Measurements from ENCODE around the gene KRT39.
A peak's percentile ranks its signal among the peaks of the same experiment; 100 is the strongest.
"Not testable (repeated sequence)": the region's sequence is repeated elsewhere in the genome, so short reads cannot be mapped to it uniquely, and the experiment has no call there.

Gene KRT39

DNA sequence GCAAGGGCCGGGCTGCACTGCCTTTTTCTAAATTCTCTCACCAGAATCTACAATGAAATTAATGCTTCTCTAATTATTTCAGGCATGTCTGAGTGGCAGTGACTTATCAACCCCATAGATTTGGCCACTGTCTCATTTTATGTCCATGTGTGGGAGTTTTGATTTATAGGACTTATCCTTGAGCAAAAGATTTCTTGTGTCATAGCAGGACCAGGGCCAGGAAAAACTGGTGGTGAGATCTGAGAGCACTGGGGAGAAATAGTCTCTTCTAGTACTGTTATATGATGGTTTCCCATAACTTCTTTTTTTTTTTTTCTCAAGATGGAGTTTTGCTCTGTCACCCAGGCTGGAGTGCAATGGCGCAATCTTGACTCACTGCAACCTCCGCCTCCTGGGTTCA, 27.8 kb downstream of the KRT39 start:
- peak; percentile 34 for DNase-seq (ENCODE audit: low spot score)

DNA sequence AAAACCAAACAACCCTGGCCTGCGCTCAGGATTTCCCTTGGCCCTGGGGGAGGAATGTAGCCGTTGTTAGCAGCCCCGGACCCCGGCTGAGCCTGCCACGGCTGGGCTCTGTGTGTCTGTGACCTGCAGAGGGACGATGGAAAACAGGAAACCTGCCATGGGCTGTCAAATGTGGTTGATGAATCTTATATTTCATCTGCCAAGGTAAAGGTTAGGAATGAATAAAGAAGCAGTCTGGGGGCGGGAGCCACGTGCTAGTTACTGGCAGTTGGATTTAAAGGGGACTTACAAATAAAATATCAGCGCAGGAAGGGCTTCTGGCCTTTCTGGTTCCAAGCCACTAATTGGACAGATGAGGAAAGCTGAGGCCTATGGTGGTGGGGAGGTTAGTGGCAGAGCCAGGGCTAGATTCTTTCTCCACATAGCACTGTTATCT, 29.3 kb downstream of the KRT39 start, which contains the start of gene KRT23:
KRT23 (minus strand) TSS at position 263 of the 436 bp plus-strand sequence. CDS start 1,043 bp downstream, outside the sequence.
- no peak for DNase-seq (ENCODE audit: low spot score)

DNA sequence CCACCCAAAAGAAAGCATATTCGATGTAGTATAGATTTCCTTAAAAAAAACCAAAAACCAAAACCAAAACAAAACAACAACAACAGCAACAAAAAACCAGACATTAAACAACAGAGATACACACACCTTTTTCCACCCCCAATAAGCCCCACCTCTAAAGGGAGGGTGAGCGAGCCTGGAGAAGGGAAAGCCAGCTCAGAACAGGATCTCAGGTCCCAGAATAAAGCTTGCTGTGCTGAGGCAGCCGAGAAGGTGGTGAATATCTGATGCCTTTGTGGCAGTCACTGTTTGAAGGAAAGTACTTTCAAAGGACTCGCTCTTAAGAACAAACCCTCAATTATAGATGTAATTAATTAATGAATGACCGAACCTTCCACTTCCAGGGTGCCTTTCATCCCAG, 29.8 kb downstream of the KRT39 start:
- no peak for DNase-seq (ENCODE audit: low spot score)

DNA sequence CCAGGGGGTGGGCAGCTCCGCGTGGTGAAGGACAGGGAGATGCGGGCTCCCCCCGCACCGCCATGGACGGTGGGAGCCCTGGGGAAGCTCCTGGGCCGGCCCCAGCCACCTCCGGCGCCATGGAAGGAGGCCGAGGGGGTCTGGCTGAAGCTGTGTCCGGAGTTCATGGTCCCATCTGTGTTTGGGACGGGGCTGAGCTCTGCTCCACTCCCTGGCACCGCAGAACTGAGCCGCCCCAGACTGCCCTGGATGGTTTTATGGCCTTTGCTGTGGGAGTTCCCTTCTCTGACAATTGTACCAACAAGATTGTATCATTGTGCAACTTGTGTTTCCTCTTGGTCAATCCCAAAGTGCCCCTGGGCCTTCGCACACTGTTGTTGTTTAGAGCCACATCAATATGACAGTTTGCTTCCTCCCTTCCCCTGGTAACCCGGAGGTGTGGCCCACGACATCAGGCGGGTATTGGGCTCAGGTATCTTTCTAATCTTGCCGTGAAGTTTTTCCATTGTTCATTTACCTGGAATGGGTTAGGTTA, 30.2 kb downstream of the KRT39 start:
- no peak for DNase-seq (ENCODE audit: low spot score)

DNA sequence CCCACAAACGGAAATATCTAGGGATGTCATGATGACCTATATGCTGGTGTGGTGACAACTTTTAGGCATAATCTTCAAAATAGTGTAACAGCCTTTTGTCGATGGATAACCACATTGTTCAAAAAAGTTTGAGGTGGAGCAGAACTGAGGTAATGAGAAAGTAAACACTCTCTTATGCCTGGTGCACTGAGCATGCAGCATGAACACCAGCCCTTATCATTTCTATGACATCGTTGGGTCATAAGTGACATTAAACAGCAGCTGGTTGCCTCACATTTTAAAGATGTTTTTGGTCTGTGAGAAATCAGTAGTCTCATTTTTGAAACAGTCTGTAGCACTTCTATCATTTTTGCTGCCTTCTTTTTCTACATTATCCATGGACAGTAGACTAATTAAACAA, 31.1 kb downstream of the KRT39 start:
- DNase-seq (ENCODE audit: low spot score), result no peak

DNA sequence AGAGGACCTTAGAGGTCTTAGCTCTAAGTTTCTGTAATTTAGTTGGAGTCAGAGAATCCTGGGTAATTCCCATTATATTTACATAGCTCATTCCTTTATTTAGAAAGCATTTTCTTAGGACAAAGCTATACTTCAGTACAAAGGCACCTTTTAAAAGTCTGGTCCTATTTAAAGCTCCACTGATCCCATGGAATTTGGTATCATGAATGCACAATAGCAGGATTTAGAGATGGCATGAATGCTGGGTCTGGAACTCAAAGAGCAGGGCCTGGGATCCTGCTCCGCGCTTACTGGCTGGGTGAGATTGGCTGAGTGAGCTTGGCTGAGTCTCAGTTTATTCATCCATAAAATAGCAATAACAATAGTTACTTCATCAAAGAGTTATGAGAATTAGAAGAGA, 34.1 kb downstream of the KRT39 start:
- no peak for DNase-seq (ENCODE audit: low spot score)

DNA sequence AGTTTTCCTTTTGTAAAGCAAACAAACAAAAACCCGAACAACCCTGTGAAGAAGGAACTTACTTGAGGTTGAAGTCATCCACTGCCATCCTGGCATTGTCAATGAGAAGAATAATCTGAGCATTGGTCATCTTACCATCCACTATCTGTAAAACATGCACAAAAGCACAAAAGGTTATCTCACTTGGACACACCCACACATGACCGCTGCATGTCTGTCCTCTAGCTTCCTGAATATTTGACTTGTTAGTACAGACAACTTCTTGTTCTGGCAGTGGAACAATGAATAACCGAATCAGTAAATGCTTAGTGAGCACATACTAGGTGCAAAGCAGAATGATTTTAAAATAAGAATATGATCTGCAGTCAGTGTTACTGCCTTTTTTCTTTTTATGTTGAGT, 35.4 kb downstream of the KRT39 start:
- DNase-seq (ENCODE audit: low spot score), result no peak

DNA sequence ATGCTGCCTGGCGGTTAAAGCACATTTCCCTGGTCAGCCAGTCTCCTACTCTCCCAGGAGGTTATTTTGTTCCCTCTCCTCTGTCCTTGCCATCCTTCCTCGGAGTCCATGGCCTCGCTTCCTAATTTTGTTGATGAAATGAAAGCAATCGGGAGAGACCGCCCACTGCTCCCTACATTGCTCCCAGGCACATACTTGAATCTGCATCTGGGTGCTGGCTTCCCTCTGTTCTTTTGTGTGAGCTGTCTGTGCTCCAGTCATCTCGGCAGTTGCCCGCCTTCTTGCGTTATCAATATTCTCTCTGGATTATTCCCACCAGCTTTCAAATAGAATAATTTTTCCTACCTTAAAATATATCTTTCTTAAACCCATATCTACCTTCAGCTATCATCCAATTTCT, 40.4 kb downstream of the KRT39 start:
- no peak for DNase-seq (ENCODE audit: low spot score)

DNA sequence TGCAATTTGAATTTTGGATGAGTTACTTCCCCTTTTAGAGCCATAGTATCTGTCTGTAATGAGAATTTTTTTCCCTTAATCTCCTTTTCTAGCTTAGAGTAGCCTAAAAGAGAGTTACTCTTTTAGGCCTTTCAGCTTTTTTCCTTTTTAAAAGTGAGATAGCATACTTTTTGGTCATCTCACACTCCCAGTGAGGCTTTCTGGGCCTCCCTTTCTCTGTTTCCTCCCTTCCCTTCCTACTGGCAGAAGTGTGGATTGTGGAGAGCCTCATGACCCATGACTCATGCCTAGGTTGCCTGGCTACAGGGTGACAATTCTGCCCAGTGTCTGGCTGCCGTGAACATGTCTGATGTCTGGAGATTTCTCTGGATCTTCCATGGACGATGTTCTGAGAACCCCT, 44.5 kb downstream of the KRT39 start:
- DNase-seq (ENCODE audit: low spot score), result peak; percentile 91

DNA sequence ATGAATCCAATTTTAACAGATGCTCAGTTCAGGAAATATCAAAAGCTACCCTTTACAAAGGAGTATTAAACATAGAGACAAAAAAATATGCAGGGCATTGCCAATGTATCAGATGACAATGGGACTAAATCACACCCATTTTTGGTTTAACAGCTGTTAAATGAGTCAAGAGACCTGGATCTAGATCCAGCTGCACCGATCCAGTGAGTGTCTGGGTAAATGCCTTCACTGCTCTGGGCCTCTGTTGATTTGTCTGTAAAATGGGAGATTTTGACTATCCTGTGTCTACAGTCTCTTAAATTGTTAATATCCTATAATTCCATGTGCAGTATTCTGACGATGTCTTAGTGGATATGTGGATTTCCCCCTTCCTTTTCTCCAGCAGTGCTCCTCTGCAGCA, 45.7 kb downstream of the KRT39 start:
- DNase-seq (ENCODE audit: low spot score), result no peak

DNA sequence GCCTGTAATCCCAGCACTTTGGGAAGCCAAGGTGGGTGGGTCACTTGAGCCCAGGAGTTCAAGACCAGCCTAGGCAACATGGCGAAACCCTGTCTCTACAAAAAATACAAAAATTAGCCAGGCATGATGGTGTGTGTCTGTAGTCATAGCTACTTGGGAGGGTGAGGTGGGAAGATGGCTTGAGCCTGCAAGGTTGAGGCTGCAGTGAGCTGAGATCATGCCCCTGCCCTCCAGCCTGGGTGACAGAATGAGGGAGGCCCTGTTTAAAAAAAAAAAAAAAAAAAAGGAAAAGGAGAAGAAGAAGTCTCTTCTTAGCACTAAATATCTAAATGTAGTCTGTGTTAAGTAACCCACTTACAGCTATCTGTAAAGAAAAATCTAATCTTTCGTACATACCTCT, 49.6 kb downstream of the KRT39 start:
- DNase-seq (ENCODE audit: low spot score), result not testable (repeated sequence)

DNA sequence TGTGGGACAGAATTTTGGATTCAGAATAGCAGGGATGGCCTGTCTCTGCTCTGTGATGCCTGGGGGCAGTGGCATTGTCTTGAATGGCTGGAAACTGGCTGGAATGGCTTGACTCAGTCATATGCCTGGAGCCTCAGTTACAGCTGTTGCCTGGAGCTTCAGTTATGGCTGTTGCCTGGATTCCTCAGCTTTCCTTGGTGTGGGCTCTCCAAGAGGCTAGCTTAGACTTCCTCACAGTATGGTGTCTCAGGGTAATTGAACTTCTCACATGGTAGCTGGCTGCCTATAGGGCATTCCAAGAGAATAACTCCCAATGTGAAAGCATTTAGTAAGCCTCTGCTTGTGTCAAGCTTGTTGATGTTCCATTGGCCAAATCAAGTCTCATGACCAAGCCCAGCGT, 50.4 kb downstream of the KRT39 start:
- no peak for DNase-seq (ENCODE audit: low spot score)

DNA sequence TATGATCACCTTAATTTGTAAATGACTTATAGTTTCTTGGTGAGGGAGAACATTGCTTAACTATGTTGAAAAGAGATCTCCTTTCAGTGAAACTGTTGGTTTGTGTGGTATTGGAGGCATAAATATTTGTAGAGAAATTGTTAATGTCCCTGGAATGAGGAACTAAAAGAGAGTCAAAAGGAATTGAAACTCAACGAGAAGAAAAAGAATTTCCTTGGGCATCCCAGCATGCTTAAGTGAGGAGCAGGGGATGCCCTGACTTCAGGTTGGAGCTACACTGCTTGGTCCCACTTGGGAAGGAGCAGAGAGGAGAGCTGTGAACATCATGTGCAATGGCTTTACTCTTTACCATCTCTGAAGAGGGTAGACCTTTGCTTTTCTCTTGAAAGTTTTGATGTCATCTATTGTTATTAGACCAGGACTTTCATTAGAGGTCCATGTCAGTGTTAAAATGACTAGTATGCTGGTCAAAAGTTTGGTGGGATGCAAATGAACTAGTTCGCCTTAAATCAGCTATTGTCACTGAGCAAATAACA, 51.0 kb downstream of the KRT39 start:
- DNase-seq (ENCODE audit: low spot score), result peak; percentile 42

DNA sequence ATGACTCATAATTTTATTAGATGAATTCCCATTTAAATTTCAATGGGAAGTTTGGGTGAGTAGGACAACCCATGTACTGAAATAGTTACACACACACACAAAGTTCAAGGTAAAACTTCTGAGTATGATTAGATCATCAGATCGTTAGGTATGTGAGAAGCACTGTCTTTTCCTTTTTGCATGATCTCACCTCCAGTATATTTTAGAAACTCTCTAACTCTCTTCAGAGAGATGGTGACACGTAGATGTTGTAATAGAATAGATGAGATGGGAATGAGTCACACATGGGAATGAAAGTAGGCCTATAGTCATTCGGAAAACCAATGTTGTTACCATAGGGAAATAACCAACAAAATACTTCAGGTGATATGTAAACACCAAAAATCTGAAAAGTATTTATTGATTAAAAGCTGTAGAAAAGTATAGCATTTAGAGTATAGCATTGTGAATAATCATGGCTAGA, 51.5 kb downstream of the KRT39 start:
- DNase-seq (ENCODE audit: low spot score), result peak; percentile 74

DNA sequence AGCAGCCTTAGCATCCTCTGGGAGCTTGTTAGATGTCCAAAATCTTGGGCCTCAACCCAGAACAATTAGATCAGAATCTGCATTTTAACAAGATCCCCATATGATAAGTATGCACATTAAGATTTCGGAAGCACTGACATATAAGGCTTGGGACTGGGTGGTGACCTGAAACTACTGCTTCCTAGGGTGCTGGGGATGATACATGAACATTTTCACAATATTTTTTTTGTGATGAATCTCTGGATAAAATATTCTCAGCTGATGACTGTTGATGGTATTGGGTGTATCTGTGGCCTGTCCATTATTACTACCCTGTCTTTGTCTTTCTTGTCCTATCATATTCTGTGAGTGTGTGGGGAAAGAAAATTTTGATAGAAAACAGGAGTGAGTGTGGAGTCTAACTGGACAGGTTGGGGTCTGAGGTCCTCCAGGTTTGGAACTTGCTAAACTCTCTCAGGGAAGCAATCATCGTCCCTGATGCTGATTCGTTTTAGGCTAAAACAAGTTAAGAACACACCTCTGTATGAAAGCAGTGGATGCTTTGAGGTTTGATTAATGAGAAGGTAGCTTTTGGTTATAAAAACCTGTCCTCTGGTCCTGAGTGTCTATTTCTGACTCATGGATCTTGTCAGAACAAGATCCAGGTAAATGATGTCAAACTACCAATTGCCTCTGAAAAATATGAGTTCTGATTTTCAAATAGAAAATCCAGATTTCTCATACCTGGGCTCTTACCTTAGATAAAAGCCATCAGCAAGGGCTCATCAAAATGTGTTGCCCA, 52.5 kb downstream of the KRT39 start:
- no peak for DNase-seq (ENCODE audit: low spot score)

DNA sequence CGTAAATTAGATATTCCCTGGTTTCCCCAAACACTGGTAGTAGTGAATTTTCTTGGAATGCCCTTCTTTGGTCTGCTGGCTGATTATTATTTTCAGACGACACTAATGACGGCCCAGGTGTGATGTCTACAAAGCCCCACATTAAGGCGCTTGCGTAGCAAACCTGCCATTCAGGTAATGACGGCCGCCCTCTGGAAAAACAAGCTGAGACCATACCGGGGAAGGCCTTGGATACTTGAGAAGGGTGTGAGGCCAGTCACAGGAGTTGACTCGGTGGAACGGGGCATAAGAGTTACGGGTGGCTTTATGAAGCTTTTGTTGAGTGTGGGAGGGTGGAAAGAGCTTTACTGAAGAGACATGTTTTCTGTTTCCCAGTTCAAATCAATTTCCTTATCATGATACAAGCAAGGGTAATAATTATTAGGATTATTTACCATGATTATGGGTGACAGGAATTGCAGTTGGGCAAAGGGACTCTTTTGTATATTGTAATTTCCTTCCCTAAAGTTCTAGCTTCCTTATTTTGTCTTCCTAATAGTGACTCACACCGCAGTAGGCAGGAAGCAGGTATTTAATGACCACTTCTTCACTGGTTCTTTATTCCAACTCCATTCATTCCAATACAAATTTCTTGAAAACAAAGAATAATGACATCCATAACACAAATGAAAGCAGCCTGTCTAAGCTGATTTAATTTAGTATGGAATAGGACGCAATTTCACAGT, 54.1 kb downstream of the KRT39 start:
- DNase-seq (ENCODE audit: low spot score), result no peak

DNA sequence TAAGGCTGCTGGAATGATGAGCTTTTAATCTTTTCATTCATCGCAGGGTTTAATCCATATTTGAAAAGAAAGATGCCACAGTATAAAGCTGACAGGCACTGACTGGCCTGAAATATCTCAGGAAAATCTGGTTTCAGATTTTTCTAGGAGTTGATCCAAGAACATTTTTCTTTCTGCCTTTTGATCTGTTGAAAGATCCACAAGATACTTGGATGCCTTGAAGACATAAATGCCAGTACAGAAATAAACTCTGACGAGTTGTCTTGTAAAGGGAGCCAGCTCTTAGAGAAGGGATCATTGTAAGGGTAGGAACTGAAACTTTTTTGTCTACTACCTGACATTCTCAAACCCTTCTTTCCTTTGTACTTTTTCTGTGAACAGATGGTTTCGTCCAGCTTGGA, 56.3 kb downstream of the KRT39 start:
- DNase-seq (ENCODE audit: low spot score), result peak; percentile 43

DNA sequence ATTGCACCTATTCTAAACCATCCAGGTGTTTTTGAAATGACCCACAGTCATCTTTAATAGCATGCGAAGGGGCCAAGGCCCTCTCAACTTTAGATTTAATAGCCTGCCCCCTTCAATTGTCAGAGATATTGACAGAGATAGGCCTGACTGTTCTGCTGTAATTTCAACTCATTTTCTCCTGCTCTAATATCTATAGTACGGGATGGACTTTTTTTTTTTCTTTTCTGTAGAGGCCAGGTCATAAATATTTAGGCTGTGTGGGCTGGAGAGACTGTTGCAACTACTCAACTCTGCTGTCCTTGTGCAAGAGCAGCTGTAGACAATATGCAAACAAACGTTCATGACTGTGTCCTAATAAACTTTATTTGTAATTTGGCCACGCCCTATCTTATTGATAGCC, 57.0 kb downstream of the KRT39 start:
- DNase-seq (ENCODE audit: low spot score), result peak; percentile 41

DNA sequence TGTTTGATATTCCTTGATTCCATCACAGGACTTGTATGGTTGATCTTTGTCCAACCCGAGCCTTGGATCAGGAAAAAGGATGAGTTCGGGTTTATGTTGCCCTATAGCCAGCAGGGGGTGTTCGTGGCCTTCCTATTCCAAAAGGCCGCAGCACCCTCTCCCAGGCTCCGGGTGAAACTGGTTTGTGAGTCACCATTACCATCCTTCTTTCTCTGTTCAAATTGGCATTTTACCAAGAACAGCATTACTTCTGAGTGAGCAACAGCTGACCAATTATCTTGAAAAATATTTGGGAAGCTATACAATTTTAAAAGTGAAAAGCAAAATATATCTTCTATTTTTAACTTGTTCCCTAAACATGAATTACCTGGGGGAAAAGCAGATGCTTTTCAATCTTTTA, 57.4 kb downstream of the KRT39 start:
- DNase-seq (ENCODE audit: low spot score), result peak; percentile 90

All from AG20443 (cell line).